Dorsolateral prefrontal cortex (tissue), 118 donors: ENCODE measurements around the gene DUOX2. TPM values are rescaled to one million over a fixed set of nuclear protein-coding genes. Genes with fewer than 3 reads are reported as not detected.

Source experiments
- total RNA-seq, 120 experiments: library from RNA; stranded (reverse); gene quantifications; one replicate each; pipeline versions ENCODE4 v1.2.3 to v1.2.4, GENCODE V29; 2022

DUOX2 gene
- total RNA-seq, 120 experiments from 2014 or later: 0.07 to 3.1 (median 0.26) TPM; not detected in 17

Other genes starting within 250 kb of the DUOX2 start
- not detected for gene TERB2, start 157.5 kb downstream of the DUOX2 start, total RNA-seq
- 10 to 100 TPM in 115 of 120 experiments, 1 to 10 TPM in 5; 7.3 to 24.3 (median 15.2) TPM for gene SORD, start 91.0 kb downstream of the DUOX2 start, total RNA-seq
- not detected for gene DUOXA2, start 154 bp upstream of the DUOX2 start, total RNA-seq
- gene DUOXA1, start 15.7 kb upstream of the DUOX2 start, total RNA-seq: 1 to 10 TPM in 100 of 120 experiments, under 1 TPM in 15, not detected in 5; 0.23 to 7.3 (median 2.0) TPM
- 10 to 100 TPM in 2 of 120 experiments, 1 to 10 TPM in 82, under 1 TPM in 35, not detected in 1; 0.25 to 12.0 (median 1.8) TPM for gene DUOX1, start 15.8 kb upstream of the DUOX2 start, total RNA-seq
- gene SHF, start 73.8 kb upstream of the DUOX2 start, total RNA-seq: 10 to 100 TPM; 13.9 to 56.0 (median 31.7) TPM
- under 1 TPM in 8 of 120 experiments, not detected in 112; 0.09 to 0.76 (median 0.20) TPM for gene SLC28A2, start 138.1 kb upstream of the DUOX2 start, total RNA-seq